Right ventricle myocardium inferior (tissue), 1 donor: Measurements from ENCODE around the gene ZNF324B. TPM values are rescaled to one million over a fixed set of nuclear protein-coding genes. Genes with fewer than 3 reads are reported as not detected.
"Not testable (repeated sequence)": the region's sequence is repeated elsewhere in the genome, so short reads cannot be mapped to it uniquely, and the experiment has no call there.

ENCODE experiments used
- ATAC-seq: fragments of 200-7000 bp; cut with Tn5 transposase; one replicate; pipeline ENCODE4 v1.9.1; 2020; ENCODE audit warnings: mild to moderate bottlenecking, moderate library complexity
- DNase-seq: peaks from one replicate; pipeline ENCODE4 v3.0.0; 2021; ENCODE audit errors: missing footprints
- intact Hi-C: fragments of 100-400 bp; cut with DNase I; formaldehyde crosslinking; loops from one replicate; pipeline ENCODE4 v1.11.0; 2022
- total RNA-seq: library from RNA; stranded (reverse); fragmentation: NEBNext Ultra II Directional; extraction: Animal tissue kit (Norgen Biotek cat#: 25700); gene quantifications from one replicate; pipeline ENCODE4 v1.2.1, GENCODE V29; 2021
- donor health status: DM: no; HTN: yes; CAD: no; lungs with severe emphysema.

ZNF324B gene
- total RNA-seq, 1 donor from 2014 or later: 3.2 TPM

- DNase-seq, ATAC-seq, intact Hi-C loops: not testable (repeated sequence)
Measured at GRCh38 chr19:58448860-58449259, 2.6 kb upstream of the ZNF324B start.

DNA sequence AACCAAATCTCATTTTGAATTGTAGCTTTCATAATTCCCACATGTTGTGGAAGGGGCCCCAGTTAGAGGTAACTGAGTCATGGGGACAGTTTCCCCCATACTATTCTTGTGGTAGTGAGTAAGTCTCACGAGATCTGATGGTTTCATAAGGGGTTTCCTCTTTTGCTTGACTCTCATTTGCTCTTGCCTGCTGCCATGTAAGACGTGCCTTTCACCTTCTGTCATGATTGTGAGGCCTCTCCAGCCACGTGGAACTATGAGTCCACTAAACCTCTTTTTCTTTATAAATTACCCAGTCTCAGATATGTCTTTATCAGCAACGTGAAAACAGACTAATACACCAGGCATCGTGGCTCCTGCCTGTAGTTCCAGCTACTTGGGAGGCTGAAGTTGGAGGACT lies 1.4 kb upstream of the ZNF324B start:
- ATAC-seq, intact Hi-C loops, DNase-seq: not testable (repeated sequence)

DNA sequence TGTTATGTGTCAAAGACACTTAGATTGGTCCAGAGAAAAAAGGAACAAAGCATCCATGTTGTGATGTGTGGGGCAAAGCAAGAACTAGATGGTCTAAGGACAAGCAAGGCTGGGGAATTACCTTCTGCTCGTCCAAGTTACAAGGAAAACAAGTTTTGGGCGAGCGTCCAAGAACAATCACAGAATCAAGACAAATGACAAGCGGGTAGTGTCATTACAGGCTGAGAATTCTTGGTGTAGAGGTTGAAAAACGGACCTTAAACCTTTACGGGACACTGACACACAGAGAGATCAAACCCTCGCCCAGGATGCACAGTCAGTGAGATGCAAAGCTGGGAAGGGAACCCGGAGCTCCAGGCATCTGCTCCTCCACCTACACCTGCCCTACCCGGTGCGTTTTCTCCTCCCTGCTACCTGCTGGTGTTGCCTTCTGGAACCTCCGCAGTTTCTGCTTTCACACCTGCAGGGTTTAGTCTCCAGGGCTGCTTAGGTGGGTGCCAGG lies 515 bp upstream of the ZNF324B start:
- intact Hi-C loops: loop anchor here (1.0 kb wide), 1 partner anchor 11 kb away; the partner anchor contains the start of gene ZNF132

GRCh38 chr19:58453743-58454142 lies 2.3 kb downstream of the ZNF324B start:
- intact Hi-C loops: no loop called here
- DNase-seq (no peak), ATAC-seq (no peak)

More for the DNA sequence above, 515 bp upstream of the ZNF324B start:
- ATAC-seq (no peak), DNase-seq (no peak)

DNA sequence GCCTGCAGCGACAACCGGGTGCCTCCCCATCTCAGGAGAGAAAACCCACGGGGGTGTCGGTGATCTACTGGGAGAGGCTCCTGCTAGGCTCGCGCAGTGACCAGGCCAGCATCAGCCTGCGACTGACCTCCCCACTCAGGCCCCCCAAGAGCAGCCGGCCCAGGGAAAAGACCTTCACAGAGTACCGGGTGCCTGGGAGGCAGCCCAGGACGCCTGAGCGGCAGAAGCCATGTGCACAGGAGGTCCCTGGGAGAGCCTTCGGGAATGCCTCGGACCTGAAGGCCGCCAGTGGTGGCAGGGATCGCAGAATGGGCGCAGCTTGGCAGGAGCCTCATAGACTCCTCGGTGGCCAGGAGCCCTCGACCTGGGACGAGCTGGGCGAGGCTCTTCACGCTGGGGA lies 3.9 kb downstream of the ZNF324B start:
- DNase-seq: no peak
- ATAC-seq: no peak
- intact Hi-C loops: no loop called here

GRCh38 chr19:58456111-58456510 lies 4.7 kb downstream of the ZNF324B start:
- ATAC-seq: no peak
- DNase-seq: peak; percentile 49
- intact Hi-C loops: no loop called here

DNA sequence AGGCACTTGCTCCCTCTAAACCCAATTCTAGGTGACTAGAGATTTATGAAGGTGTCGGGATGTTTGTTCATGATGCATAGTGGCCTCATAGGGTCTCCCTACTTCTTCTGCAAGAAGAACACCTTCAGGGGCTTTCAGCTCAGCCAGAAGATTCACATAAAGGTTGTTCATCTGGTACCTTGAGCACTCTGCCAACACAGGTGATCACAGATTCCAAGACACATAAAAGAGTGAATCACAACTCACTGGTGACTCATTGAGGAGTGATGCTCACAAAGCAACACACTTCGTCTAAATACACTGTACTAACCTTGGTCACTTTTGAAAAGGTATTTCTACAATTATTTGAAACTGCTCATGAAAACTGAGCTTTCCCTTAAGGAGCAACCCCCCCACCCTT lies 8.6 kb downstream of the ZNF324B start:
- DNase-seq (no peak), ATAC-seq (no peak)
- intact Hi-C loops: no loop called here

- DNase-seq: no peak
- intact Hi-C loops: no loop called here
- peak; percentile 30 for ATAC-seq
Measured at GRCh38 chr19:58466089-58466759, 14.8 kb downstream of the ZNF324B start.

DNA sequence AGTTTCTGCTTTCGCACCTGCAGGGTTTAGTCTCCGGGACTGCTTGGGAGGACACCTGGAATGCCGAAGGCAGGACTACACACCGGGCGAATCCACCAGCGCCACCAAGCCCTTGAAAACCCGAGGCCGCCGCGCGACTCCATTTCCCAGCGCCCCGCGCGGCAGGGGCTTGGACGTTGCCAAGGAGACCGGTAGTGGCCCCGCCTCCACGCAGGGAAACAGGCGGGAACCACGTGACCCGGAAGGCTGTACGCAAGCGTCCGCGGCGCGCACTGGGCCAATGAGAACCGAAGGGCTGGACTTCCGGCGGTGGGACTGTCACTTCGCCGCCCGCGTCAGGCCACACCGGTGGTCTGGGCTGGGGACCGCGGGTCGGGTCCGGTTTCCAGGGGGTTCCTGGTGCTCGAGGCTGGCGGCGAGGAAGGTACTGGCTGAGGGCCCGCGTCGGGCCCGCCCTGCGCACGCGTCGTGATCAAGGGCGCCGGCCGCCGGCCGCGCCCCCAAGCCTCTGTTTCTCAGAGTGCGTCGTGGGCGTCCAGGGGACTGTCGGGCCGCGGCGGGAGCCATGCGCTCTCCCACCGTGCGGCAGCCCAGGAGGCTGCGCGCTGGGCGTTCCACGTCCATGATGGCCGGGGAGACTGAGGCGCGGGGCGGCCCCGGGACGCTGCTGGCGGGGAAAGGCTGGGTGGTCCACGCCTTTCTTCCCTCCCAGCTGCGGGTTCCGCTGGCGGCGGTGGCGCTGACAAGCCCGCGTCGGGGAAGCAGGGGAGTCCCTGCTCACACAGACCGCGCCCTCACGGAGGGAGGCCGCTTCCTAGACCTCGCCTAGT lies 15.6 kb downstream of the ZNF324B start, which contains the start of gene ZNF324:
ZNF324 (plus strand) TSS at position 321 of the 830 bp plus-strand sequence. CDS start 2,106 bp downstream, outside the sequence.
- ATAC-seq (peak; percentile 98), DNase-seq (peak; percentile 100)
- intact Hi-C loops: no loop called here

DNA sequence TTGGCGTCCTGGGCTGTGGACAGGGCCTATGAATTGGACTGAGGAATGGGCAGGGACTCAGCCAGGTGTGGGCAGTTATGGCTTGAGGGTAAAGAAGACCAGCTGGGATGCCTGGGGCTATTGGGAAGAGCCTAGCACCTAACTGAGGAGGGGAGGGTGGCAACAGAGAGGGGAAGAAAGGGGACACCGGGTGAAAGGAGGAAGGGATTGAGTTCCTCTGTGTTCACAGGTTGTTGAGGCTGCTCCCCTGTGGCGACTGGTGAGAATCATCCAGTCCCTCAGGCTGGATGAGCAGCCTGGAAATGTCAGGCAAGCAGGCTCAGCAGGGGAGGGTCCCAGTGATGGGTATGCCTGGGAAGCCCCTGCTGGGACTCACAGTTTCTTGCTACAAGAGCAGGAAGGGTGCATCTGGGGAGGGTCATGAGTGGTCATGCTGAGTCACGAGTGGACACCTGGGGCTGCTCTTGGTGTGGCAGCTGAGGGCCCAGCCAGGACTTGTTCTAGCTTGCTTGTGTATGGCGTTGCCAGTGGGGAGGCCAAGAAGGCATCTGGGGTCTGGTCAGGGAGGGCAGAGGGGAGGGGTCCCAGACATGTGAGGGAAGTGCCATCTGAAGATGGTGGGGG lies 16.9 kb downstream of the ZNF324B start:
- DNase-seq (no peak), ATAC-seq (no peak)
- intact Hi-C loops: no loop called here

GRCh38 chr19:58469241-58470013 lies 18.0 kb downstream of the ZNF324B start:
- intact Hi-C loops: no loop called here
- DNase-seq (no peak), ATAC-seq (no peak)

DNA sequence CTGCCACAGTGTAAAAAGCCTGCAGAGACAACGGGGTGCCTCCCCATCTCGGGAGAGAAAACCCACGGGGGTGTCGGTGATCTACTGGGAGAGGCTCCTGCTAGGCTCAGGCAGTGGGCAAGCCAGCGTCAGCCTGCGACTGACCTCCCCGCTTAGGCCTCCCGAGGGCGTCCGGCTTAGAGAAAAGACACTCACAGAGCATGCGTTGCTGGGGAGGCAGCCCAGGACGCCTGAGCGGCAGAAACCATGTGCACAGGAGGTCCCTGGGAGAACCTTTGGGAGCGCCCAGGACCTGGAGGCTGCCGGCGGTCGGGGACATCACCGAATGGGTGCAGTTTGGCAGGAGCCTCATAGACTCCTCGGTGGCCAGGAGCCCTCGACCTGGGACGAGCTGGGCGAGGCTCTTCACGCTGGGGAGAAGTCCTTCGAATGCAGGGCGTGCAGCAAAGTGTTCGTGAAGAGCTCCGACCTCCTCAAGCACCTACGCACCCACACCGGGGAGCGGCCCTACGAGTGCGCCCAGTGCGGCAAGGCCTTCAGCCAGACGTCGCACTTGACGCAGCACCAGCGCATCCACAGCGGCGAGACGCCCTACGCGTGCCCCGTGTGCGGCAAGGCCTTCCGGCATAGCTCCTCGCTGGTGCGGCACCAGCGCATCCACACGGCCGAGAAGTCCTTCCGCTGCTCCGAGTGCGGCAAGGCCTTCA lies 19.6 kb downstream of the ZNF324B start:
- intact Hi-C loops, ATAC-seq, DNase-seq: not testable (repeated sequence)

- DNase-seq: no peak
- ATAC-seq: no peak
- intact Hi-C loops: no loop called here
Measured at GRCh38 chr19:58471736-58472135, 20.3 kb downstream of the ZNF324B start.

- DNase-seq (no peak), ATAC-seq (no peak)
- intact Hi-C loops: no loop called here
Measured at GRCh38 chr19:58473775-58474174, 22.4 kb downstream of the ZNF324B start.

DNA sequence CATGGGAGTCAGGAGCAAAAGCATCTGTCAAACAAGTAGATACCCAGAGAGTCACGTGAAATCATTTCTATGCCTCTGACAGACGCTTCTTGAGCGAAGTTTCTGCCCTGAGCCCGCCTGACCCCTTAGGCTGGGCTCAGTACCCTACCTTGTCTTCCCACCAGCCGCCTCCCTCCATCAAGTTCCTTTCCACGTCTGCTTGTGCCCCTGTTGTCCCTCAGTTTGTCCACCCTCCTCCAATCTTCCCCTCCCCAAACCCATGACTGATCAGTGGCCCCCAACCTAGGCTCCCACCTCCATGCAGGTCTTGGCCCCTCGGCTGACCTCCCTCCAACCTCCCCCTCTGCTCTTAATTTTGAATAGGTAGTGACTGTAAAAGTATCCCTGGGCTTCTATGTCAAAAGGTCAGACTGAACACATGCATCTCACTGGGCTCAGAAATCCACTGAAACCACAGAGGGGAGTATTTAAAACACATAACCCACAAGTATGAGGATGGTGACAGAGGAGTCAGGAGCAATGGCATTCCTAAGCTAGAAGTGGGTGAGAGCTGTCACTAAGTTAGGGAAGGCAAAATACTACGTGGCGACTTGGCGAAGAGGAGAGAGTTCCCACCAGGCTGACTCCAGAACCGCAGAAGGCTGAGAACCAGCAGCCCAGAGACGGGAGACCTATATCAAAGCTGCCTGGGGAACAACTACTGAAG lies 23.0 kb downstream of the ZNF324B start:
- ATAC-seq: no peak
- intact Hi-C loops: no loop called here
- no peak for DNase-seq

DNA sequence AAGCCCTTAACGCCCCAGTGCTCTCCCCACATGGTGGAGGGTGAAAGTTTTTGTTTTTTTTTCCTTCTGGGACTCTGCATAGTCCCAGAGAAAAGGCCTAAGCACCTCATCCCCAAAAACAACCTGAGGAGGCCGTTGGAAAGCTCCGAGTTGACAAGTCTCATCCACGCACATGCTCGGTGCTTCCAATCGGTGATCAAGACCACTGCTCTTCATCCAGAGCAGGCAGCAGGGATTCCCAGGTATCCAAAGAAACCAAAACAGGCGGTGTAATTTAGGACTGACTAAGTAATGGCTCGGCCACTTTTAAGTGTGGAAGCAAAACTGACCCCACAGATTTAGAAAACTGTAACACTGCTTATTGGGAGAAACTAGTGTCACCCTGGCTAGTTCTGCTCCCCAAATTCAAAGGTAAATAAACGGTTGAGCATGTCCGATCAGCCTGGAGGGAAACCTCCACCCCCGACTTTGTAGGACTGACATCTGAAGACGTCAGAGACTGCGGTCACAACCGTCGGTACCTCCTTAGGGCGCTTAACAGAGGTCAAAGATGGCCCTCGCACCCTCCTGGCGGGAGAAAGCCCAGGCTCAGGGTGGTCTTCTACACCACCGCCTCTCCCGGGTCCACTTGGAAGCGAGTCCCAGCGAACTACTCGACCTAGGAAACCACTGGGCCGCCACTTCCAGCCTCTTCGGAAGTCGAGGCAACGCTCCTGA lies 23.7 kb downstream of the ZNF324B start:
- intact Hi-C loops: no loop called here
- DNase-seq: no peak
- ATAC-seq: no peak
